GM18909 (cell line): ENCODE data around the gene EFS.

Source experiments
- ATAC-seq: cut with Tn5 transposase; IDR thresholded peaks from one replicate; pipeline ENCODE4 v1.9.1; 2021; ENCODE audit warnings: mild to moderate bottlenecking; ENCODE audit not compliant: unreplicated experiment, poor library complexity

Gene EFS

DNA sequence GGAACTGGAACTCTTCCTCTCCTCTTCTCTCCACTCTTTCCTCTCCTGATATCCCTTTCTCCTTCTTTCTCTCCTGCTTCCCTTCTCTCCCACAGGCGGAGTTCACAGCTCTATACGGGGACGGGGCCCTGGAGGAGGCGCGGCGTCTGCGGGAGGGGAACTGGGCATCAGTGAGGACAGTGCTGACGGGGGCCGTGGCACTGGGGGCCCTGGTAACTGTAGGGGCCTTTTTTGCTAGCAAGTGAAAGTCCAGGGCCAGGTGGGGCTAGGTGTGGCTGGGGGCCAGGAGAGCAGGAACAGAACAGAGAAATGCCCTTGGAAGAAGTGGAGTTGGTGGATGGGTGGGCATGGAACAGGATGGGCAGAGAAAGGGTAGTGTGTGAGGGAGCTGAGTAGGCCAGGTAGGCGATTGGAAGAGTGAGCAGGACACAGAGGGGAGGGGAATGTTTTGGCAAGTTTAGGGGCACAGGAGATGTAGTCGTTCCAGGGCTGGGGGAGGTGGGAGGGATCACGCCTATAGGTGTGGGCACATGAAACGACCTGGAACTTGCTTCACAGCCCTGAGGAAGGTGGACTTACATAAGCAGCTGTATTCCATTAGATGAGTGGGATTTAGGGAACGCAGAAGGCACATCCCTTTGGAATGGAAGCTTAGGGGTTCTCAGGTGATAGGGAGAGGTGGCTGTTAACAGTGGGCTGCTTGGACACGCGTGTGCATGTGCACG, 56.1 kb downstream of the EFS start:
- no peak for ATAC-seq

DNA sequence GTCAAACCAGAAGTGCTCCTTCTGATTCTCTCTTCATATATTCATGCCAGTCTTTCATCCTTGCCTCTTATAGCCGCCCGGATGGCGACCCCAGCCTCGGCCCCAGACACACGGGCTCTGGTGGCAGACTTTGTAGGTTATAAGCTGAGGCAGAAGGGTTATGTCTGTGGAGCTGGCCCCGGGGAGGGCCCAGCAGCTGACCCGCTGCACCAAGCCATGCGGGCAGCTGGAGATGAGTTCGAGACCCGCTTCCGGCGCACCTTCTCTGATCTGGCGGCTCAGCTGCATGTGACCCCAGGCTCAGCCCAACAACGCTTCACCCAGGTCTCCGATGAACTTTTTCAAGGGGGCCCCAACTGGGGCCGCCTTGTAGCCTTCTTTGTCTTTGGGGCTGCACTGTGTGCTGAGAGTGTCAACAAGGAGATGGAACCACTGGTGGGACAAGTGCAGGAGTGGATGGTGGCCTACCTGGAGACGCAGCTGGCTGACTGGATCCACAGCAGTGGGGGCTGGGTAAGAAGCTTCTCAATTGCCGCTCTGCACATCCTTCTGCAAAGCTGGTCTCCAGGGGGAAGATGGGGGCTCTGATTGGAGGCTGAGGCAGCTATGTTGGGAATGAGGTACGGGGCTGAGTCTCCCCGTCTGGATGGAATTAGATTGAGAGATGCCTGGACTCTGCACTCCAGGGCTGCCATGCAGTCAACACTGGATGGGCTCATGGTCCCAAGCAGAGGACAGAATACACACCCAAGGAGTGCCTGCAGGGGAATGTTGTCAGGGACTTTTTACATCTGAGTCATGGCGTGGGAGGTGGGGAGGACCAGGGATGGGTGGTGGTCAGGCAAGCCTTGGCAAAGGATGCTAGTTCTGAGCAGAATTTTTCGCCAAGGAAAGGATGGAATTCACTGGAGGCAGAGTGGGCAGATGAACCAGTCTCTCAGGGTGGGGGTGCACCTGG, 57.0 kb downstream of the EFS start:
- no peak for ATAC-seq

DNA sequence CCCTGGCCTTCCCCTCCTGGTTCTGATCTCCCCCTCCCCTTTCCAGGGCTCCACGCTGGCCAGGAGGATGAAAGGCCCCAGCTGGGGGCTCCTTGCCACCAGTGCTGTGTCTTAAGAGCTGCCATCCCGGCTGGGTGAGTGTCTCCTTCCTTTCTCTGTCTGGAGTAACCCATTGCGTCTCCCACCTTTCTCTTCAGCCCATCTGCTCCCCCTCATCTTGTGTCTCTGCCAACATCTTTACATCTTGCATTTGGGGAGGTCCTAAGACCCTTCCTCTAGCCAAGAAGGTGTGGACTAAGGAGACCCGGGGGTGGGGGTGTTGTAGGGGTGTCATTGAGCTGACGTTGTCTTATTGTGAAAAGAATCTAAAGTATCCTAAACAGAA, 57.8 kb downstream of the EFS start:
- no peak for ATAC-seq

DNA sequence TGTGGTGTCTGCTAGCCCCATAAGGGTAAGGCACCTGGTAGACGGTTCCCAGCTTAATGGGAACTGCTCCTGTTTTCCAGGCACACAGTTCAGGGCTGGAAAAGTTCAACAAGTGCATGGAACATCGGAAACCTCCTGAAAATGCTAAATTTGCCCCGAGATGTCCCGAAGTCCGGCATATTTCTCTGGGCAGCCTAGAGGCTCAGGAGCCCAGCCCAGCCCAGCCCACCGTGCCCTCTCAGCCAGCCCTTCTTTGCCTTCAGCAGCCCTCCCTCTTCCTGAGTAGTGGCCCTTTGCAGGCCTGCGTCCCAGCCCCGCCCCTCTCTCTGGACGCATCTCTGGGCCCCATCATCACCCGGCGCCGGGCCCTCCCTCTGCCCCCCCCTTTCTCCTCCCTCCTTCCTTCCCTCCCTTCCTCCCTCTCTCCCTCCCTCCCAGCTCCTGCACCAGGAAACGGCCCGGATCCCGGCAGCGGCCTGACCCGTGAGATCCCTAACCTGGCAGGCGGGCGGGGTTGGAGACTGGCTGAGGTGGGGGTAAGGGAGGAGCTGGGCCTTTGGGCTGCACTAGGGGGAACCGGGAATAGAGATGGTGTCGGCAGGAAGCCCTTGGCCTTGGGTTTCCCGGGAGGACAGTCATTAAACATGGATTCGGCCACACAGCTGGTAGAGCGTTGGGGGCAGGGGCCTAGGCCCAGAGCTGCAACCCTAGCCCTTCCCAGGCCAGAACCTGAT, 58.4 kb downstream of the EFS start, which contains the start of gene BCL2L2:
Gene BCL2L2 (plus strand): TSS at position 422 of the 734 bp plus-strand sequence. CDS start 935 bp downstream, outside the sequence.
- no peak for ATAC-seq
